SK-N-SH (cell line): ENCODE data around the gene TRAF5. TPM values are rescaled to one million over a fixed set of nuclear protein-coding genes. Genes with fewer than 3 reads are reported as not detected.
A peak's percentile ranks its signal among the peaks of the same experiment; 100 is the strongest.

Source experiments
- CTCF ChIA-PET: fragments of 300-600, 350-600 bp; formaldehyde crosslinking; extraction: SDS; loops from one replicate; lab custom pipeline; 2021; lab: Yijun Ruan, JAX
- POLR2A ChIA-PET: fragments of 350-600 bp; sonication (Branson Sonifier 250); formaldehyde crosslinking; extraction: SDS; loops from one replicate; lab custom pipeline; 2020; ENCODE audit warnings: antibody characterized with exemption, inconsistent platforms; lab: Yijun Ruan, JAX
- DNase-seq: peaks from one replicate; pipeline ENCODE4 v3.0.0; 2012
- H2AFZ ChIP-seq: fragments of 200-600 bp; sonication (generic); 2 replicates; pipeline ENCODE4 v1.8.1; 2016; ENCODE audit warnings: antibody characterized with exemption, mild to moderate bottlenecking, low read depth
- H3F3A ChIP-seq: fragments of 200-600 bp; sonication (generic); replicated peaks from 2 replicates; pipeline ENCODE3; 2016; ENCODE audit warnings: antibody characterized with exemption, mild to moderate bottlenecking; ENCODE audit not compliant: insufficient read depth
- H3K27ac ChIP-seq, 2 experiments: fragments of 200-500 bp in 1 of 2; fragments of 200-600 bp in 1 of 2; sonication (Bioruptor generic) in 1 of 2; sonication (generic), shearing (Covaris generic) in 1 of 2; 2 replicates each; pipeline versions ENCODE4 v1.5.1 to v1.6.1; 2014 to 2016; ENCODE audit warnings: low read depth in 2 of 2, inconsistent platforms in 1 of 2, low read length in 1 of 2, mild to moderate bottlenecking in 1 of 2, mixed read lengths in 1 of 2
- H3K27me3 ChIP-seq: fragments of 200-600 bp; sonication (generic), shearing (Covaris generic); 2 replicates; pipeline ENCODE4 v1.6.1; 2016; ENCODE audit warnings: mixed run types; ENCODE audit not compliant: insufficient read depth
- H3K36me3 ChIP-seq, 2 experiments: fragments of 200-500 bp in 1 of 2; fragments of 200-600 bp in 1 of 2; sonication (Bioruptor generic) in 1 of 2; sonication (generic) in 1 of 2; replicated peaks in 1 of 2; 2 replicates each; pipeline versions ENCODE3 to v1.5.1; 2014 to 2016; ENCODE audit warnings: low read length in 1 of 2, mild to moderate bottlenecking in 1 of 2; ENCODE audit not compliant: insufficient read depth in 2 of 2, control insufficient read depth in 1 of 2
- H3K4me1 ChIP-seq, 2 experiments: fragments of 200-500 bp in 1 of 2; fragments of 200-600 bp in 1 of 2; sonication (Bioruptor generic) in 1 of 2; sonication (generic), shearing (Covaris generic) in 1 of 2; 2 replicates each; pipeline versions ENCODE4 v1.5.1 to v1.6.1; 2014 to 2016; ENCODE audit warnings: low read depth in 1 of 2, low read length in 1 of 2, mixed run types in 1 of 2; ENCODE audit not compliant: insufficient read depth in 2 of 2, control insufficient read depth in 1 of 2
- H3K4me2 ChIP-seq: fragments of 200-600 bp; sonication (generic), shearing (Covaris generic); 2 replicates; pipeline ENCODE4 v1.6.1; 2017; ENCODE audit warnings: mixed run types
- H3K4me3 ChIP-seq, 2 experiments: fragments of 200-500 bp in 1 of 2; fragments of 200-600 bp in 1 of 2; sonication (Bioruptor generic) in 1 of 2; sonication (generic), shearing (Covaris generic) in 1 of 2; 2 replicates each; pipeline versions ENCODE4 v1.5.1 to v1.8.1; 2014 to 2016; ENCODE audit warnings: low read depth in 2 of 2, inconsistent platforms in 1 of 2, low read length in 1 of 2, mild to moderate bottlenecking in 1 of 2, mixed read lengths in 1 of 2, moderate library complexity in 1 of 2
- H3K79me2 ChIP-seq: fragments of 200-600 bp; sonication (generic); 2 replicates; pipeline ENCODE4 v1.8.1; 2017; ENCODE audit warnings: mild to moderate bottlenecking; ENCODE audit not compliant: insufficient read depth
- H3K9ac ChIP-seq: fragments of 200-600 bp; sonication (generic); 2 replicates; pipeline ENCODE4 v1.6.1; 2017; ENCODE audit warnings: mixed run types
- H3K9me2 ChIP-seq: fragments of 200-600 bp; sonication (generic); 2 replicates; pipeline ENCODE4 v1.6.1; 2017; ENCODE audit warnings: mixed run types
- H3K9me3 ChIP-seq: fragments of 200-600 bp; sonication (generic); 2 replicates; pipeline ENCODE4 v1.6.1; 2017; ENCODE audit warnings: mixed run types, mild to moderate bottlenecking, moderate library complexity
- H4K20me1 ChIP-seq: fragments of 200-600 bp; sonication (generic); 2 replicates; pipeline ENCODE4 v1.6.1; 2017; ENCODE audit warnings: mild to moderate bottlenecking, mixed run types; ENCODE audit not compliant: insufficient read depth
- CHD2 ChIP-seq: fragments of 150-350 bp; IDR thresholded peaks from 2 replicates; pipeline ENCODE4 v1.6.1; 2018; ENCODE audit warnings: low read length; ENCODE audit not compliant: partially characterized antibody
- FOSL2 ChIP-seq: IDR thresholded peaks from 2 replicates; pipeline ENCODE4 v1.4.0; 2012; ENCODE audit warnings: low read depth, mild to moderate bottlenecking, moderate library complexity, borderline replicate concordance
- FOXM1 ChIP-seq: IDR thresholded peaks from 2 replicates; pipeline ENCODE4 v1.4.0; 2012; ENCODE audit warnings: low read depth, mild to moderate bottlenecking
- GABPA ChIP-seq: IDR thresholded peaks from 2 replicates; pipeline ENCODE4 v1.4.0; 2012; ENCODE audit warnings: low read depth, mild to moderate bottlenecking
- IRF3 ChIP-seq: fragments of 150-350 bp; IDR thresholded peaks from 2 replicates; pipeline ENCODE4 v1.6.1; 2016; ENCODE audit warnings: mild to moderate bottlenecking, low read depth, low read length
- RAD21 ChIP-seq: IDR thresholded peaks from 2 replicates; pipeline ENCODE4 v1.6.1; 2012; ENCODE audit warnings: mild to moderate bottlenecking, low read length
- RCOR1 ChIP-seq: fragments of 150-350 bp; IDR thresholded peaks from 2 replicates; pipeline ENCODE4 v1.6.1; 2017; ENCODE audit warnings: antibody characterized with exemption, low read length
- REST ChIP-seq: IDR thresholded peaks from 2 replicates; pipeline ENCODE4 v1.6.1; 2012; ENCODE audit warnings: mild to moderate bottlenecking, low read depth, low read length, moderate library complexity
- RXRA ChIP-seq: IDR thresholded peaks from 2 replicates; pipeline ENCODE4 v1.4.0; 2012; ENCODE audit warnings: low read depth, mild to moderate bottlenecking, borderline replicate concordance
- SIN3A ChIP-seq: IDR thresholded peaks from 2 replicates; pipeline ENCODE4 v1.6.1; 2012; ENCODE audit warnings: low read depth, mild to moderate bottlenecking, low read length, moderate library complexity, borderline replicate concordance
- TAF1 ChIP-seq: IDR thresholded peaks from 2 replicates; pipeline ENCODE4 v1.6.1; 2012; ENCODE audit warnings: low read depth, mild to moderate bottlenecking, low read length, moderate library complexity, borderline replicate concordance
- WGBS: methylation state at CpG from one replicate; pipeline ENCODE4 v1.1.6; 2017; ENCODE audit warnings: low lambda C conversion rate; 5-methylcytosine and 5-hydroxymethylcytosine counted together
- polyA plus RNA-seq, 3 experiments: library from polyadenylated mRNA; depleted of rRNA; stranded (reverse); fragments of >200 nt; gene quantifications; 2 replicates each; pipeline ENCODE4 v1.2.3, GENCODE V29; 2012

The TRAF5 gene
- polyA plus RNA-seq, 1 of the 3 experiments (the other 2 are of a cell fraction): 7.6 TPM

GRCh38 chr1:211375949-211376348, 49.3 kb downstream of the TRAF5 start:
- Histone ChIP-seq H3K27me3 (no peaks in the 10 kb centered on the region), H3F3A (peaks cover 20% of the 10 kb centered on the region), H3K4me1 (peaks cover 2 to 6% of the 10 kb centered on the region in 2 experiments; a peak in 2 of 4 replicates), H3K4me3 (no peak overlapping the region), H3K9ac (no peak overlapping the region), H2AFZ (no peak overlapping the region), H3K9me3 (no peaks in the 10 kb centered on the region), H3K9me2 (no peaks in the 10 kb centered on the region), H3K36me3 (peaks cover 0 to 16% of the 10 kb centered on the region in 2 experiments), H3K79me2 (no peaks in the 10 kb centered on the region), H4K20me1 (no peaks in the 10 kb centered on the region), H3K27ac (no peak overlapping the region), H3K4me2 (no peak overlapping the region)
- DNase-seq: no peak
- POLR2A ChIA-PET: no interaction called here
- CTCF ChIA-PET: interaction anchor here (0.8 to 1.2 kb wide), 2 partner anchors 9 to 53 kb away, joined by 3 read pairs; no protein-coding TSS in a partner anchor
- WGBS: 98% methylated on average over 2 of the region's 2 CpGs
- TF ChIP-seq FOSL2 (no peak), IRF3 (no peak), GABPA (no peak), RCOR1 (no peak), CHD2 (no peak), FOXM1 (no peak)

- CTCF ChIA-PET: interaction anchor here (0.8 kb wide), 1 partner anchor 53 kb away, joined by 3 read pairs; no protein-coding TSS in a partner anchor
- WGBS: 94% methylated on average over 4 of the region's 4 CpGs
Observed at GRCh38 chr1:211376807-211377470, 50.3 kb downstream of the TRAF5 start.

More at GRCh38 chr1:211376807-211377470, 50.3 kb downstream of the TRAF5 start:
- H3K9me2 ChIP-seq: no peaks in the 10 kb centered on the region
- peaks cover 0 to 14% of the 10 kb centered on the region in 2 experiments for H3K36me3 ChIP-seq
- no peak for DNase-seq
- H3K4me3 ChIP-seq: no peak overlapping the region
- H3K4me2 ChIP-seq: no peak overlapping the region
- H3K27ac ChIP-seq: no peak overlapping the region
- no peaks in the 10 kb centered on the region for H3K9me3 ChIP-seq
- H3K9ac ChIP-seq: no peak overlapping the region
- peaks cover 20% of the 10 kb centered on the region for H3F3A ChIP-seq
- peaks cover 0 to 2% of the 10 kb centered on the region in 2 experiments; a peak in 2 of 4 replicates for H3K4me1 ChIP-seq
- no peak overlapping the region for H2AFZ ChIP-seq
- TF ChIP-seq RXRA (no peak), SIN3A (0 out of 2 replicates have a peak, but pooled peaks have one; percentile 4), RAD21 (no peak), TAF1 (no peak), CHD2 (no peak), REST (no peak)
- POLR2A ChIA-PET: no interaction called here
- H3K27me3 ChIP-seq: no peaks in the 10 kb centered on the region
- no peaks in the 10 kb centered on the region for H4K20me1 ChIP-seq
- H3K79me2 ChIP-seq: no peaks in the 10 kb centered on the region
